Measurements from ENCODE around the gene BMERB1.
A peak's percentile ranks its signal among the peaks of the same experiment; 100 is the strongest.
"Not testable (repeated sequence)": the region's sequence is repeated elsewhere in the genome, so short reads cannot be mapped to it uniquely, and the experiment has no call there.

BMERB1 gene

DNA sequence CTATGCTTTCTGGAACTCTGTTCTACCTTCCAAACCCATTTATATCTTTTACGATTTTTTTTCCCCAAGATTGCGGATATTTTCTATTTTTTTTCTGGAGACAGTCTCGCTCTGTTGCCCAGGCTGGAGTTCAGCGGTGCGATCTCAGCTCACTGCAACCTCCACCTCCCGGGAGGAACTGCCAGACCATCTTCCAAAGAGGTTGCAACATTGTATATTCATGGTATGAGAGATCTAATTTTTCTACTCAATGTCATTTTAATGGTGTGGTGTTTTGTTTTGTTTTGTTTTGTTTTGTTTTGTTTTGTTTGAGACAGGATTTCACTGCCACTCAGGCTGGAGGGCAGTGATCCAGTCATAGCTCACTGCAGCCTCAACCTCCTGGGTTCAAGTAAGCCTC lies 8.5 kb upstream of the BMERB1 start:
- DNase-seq (ENCODE audit: low read depth): no peak

DNA sequence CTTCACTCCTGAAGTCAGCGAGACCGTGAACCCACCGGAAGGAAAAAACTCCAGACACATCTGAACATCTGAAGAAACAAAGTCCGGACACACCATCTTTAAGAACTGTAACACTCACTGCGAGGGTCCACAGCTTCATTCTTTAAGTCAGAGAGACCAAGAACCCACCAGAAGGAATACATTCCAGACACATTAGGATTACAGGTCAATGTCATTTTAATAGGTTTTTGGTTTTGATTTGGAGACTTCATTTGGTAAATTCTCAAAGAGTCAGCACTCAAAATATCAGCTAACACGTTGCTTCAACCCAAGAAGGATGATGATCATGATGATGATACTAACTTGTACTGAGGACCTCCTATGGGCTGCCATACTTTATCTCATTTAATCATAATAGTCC lies 7.6 kb upstream of the BMERB1 start:
- no peak for DNase-seq (ENCODE audit: low read depth)

DNA sequence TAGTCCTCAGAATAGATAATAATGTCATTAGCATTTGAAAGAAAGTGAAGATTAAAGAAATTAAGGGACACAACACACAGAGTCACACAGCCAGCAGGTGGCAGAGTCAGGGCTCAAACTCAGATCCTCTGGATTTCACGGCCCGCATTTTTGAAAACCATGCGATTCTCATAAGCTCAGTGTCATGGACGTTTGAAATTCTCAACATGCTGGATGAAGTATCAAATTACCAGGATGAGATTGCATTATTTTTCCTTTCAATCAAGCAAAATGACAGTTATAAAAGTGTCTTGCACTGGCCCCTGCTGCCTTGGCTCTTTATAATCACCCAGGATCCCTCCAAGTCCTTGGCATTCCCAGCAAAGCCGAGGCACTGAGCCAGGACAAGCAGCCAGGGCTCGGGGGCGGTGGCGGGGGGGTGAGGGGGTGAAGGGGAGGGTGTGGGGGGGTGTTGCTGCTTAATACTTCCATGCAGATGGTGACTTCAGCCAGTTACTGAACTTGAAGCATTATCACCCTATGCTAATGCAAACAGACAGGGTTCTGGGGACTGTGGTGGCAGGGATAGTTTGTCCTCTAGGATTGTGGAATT lies 6.6 kb upstream of the BMERB1 start:
- DNase-seq (ENCODE audit: low read depth): peak; percentile 27

DNA sequence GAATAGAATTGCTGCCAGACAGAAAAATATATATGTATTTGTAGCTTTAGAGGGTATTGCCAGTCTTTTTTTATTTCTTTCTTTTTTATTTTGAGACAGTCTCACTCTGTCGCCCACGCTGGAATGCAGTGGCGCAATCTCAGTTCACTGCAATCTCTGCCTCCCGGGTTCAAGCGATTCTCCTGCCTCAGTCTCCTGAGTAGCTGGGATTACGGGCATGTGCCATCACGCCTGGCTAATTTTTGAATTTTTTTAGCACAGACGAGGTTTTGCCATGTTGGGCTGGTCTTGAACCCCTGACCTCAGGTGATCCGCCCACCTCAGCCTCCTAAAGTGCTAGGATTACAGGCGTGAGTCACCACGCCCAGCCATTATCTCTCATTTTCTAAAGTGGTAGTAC lies 3.5 kb upstream of the BMERB1 start:
- DNase-seq (ENCODE audit: low read depth): not testable (repeated sequence)

DNA sequence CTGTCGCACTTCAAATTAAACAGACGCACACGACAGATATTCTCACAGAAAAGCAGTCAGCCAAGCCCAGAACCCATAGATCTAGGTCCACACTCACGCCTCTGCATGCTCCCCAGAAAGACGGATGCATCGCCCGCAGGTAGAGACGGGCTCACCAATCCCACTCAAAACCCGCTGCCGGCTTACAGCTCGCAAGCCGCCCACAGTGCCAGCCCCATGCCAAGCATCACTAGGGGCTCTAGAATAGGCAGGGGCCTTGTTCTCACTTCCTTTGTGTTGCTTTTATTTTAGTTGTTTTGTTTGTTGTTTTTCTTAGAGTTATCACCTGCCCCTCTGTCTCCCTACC lies 336 bp upstream of the BMERB1 start:
- DNase-seq (ENCODE audit: low read depth): no peak

DNA sequence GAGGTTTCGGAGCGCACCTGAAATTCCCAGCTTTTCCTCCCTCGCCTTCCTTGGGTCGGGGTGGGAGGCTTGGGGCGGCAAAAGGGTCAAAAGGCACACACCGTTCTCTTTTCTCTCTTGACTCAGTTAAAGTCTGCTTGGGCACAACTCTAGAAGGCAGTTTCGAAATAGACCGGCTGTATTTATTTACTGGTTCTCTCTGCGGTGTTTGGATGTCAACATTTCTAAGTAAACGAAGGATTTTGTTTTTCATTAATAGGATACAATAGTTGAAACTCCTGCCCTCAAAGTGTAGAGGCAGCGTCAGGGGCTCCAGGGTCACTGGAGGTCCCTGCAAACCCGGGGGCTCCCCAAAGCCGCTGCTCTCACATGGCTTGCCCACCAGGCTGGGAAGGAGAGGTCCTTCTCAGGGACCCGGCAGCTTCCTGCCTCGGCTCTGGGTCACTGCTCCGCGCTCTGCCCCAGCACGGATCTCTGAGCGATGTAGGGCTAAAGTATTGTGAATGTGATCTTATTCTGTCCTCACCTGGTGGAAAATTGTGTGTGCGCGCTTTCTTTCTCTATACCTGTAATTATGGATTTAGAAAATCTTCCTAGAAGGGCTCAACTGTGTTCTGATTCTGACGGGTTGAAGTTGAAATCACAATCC lies 952 bp downstream of the BMERB1 start:
- DNase-seq (ENCODE audit: low read depth): no peak

DNA sequence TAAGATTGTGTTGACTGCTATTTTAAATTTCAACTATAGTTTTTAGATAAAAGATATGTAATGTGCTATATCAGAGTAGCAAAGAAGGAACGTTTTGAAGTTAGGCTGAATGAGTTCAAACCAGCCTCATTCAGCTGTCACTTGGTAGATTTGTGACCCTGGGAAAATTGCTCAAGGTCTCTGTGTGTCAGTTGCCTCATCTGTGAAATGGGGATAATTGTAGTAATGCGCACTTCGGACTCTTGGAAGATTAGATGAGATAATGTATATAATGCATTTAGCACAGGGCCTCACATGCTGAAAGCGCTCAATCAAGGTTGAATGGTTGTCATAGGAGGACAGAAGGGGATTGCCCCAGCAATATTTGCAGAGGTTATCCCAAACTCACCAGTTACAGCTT lies 4.7 kb downstream of the BMERB1 start:
- DNase-seq (ENCODE audit: low read depth): no peak

DNA sequence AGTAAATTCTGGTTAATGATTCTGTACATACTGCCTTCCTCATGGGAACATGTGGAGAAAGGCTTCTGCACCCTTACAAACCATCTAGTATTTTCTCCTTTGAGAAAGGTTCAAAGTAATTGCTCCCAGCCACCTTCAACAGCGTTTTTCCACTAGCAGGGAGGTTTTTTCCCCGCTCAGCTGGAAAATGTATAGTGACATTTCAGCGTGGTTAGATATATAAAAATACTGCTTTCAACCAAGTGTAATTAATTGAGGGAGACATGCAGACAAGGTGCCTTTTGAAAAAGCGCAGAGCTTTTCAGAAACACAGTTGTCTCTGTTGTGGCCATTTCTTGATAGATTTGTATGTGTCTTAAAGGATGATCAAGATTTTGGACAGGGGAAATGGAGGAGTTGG lies 5.1 kb downstream of the BMERB1 start:
- DNase-seq (ENCODE audit: low read depth): no peak

DNA sequence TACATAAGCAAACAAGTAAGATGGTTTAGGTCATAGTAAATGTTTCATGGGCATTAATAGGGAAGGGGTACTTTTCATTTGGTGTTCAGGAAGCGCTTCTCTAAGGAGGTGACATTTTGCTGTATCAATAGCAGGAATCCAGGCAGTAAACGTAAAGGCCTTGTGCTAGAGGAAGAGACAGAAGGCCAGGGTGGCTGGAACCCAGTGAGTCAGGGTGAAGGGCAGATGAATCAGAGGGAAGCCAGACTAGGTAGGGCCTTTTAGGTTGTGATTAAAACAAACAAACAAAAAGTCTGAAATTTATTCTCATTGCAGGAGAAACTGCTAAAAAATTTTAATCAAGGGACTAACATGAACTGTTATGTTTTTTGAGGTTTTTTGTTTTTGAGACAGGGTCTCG lies 6.5 kb downstream of the BMERB1 start:
- no peak for DNase-seq (ENCODE audit: low read depth)

DNA sequence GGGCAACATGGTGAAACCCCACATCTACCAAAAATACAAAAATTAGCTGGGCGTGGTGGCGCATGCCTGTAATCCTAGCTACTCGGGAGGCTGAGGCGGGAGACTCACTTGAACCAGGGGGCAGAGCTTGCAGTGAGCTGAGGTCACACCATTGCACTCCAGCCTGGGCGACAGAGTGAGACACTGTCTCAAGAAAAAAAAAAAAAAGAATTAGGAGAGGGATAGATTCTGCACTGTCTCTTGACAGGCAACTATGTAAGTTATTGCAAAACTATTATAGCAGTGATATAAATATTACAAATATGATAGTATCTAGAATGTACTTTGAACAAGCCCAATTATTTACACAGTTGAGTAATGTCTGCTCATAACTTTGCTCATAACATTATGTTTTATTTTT lies 7.8 kb downstream of the BMERB1 start:
- DNase-seq (ENCODE audit: low read depth): not testable (repeated sequence)

DNA sequence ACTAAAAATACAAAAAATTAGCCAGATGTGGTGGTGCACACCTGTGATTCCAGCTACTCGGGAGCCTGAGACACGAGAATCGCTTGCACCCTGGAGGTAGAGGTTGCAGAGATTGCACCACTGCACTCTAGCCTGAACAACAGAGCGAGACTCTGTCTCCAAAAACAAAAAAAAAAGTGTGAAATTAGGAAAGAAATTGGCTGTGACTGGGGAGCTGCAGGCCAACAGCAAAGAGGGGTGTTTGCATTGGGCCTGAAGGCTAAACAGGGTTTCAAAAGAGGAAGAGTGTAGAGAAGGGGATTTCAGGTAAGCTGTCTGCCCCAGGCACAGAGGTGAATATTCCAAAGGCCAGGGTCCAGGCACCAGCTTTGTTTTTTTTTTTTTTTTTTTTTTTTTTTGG lies 9.4 kb downstream of the BMERB1 start:
- no peak for DNase-seq (ENCODE audit: low read depth)

DNA sequence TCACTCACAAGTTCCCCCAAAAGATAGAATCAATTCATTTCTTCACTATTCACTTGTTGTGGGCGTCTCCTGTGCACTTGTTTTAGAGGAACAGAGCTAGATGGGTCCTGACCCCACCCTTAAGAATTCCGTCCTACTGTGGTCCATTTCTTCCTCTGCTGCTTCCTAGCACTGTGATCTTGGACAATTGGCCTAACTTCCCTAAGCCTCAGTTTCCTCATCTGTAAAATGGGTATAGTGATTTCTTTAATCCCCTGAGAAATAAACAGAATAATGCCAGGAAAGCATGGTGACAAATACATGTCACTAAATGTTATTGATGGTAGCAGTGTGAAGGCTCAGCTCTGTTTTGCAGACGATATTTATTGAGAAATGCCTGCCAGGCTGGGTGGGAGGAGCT lies 9.9 kb downstream of the BMERB1 start:
- DNase-seq (ENCODE audit: low read depth): no peak

DNA sequence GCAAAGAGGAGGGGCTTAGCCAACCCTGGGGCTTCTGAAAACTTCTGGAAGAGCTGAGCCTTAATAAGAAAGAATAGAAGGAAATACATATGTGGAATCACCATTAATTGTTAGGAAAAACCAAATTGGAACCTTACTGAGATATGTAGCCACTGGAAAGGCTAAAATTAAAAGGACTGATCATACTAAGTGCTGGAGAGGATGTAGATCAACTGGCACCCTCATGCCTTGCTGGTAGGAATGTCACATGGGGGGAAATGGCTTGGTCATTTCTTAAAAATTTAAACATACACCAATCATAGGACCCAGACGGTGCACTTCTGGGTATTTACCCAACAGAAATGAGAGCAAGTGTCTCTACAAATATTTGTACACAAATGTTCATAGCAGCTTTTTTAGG lies 11.1 kb downstream of the BMERB1 start:
- DNase-seq (ENCODE audit: low read depth): no peak

DNA sequence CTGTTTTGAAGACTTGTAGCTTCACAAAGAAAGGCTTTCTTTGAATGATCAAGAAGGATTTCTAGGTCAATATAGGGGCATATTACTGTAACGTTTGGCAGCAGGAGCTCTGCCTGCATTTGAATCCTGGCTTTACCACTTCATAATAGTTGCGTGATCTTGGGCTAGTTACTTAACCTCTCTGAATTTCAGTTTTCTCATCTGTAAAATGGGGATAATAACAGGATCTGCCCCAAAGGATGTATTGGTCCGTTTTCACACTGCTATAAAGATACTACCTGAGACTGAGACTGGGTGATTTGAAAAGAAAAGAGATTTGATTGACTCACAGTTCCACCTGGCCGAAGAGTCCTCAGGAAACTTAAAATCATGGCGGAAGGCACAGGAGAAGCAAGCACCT lies 12.5 kb downstream of the BMERB1 start:
- no peak for DNase-seq (ENCODE audit: low read depth)

DNA sequence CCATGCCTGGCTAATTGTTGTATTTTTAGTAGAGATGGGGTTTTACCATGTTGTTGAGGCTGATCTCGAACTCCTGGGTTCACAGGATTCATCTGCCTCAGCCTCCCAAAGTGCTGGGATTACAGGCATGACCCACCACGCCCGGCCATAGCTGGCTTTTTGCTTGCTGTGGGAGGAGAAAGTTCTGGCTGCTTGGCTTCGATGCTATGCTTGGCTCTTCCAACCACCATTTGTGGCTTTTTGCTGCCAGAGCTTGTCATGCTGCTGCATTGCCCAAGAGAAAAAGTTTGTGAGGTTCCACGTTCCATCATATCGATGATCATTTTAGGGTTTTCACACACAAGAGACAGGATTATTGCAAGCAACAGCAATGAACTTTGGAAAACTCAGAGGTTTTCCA lies 16.2 kb downstream of the BMERB1 start:
- no peak for DNase-seq (ENCODE audit: low read depth)

DNA sequence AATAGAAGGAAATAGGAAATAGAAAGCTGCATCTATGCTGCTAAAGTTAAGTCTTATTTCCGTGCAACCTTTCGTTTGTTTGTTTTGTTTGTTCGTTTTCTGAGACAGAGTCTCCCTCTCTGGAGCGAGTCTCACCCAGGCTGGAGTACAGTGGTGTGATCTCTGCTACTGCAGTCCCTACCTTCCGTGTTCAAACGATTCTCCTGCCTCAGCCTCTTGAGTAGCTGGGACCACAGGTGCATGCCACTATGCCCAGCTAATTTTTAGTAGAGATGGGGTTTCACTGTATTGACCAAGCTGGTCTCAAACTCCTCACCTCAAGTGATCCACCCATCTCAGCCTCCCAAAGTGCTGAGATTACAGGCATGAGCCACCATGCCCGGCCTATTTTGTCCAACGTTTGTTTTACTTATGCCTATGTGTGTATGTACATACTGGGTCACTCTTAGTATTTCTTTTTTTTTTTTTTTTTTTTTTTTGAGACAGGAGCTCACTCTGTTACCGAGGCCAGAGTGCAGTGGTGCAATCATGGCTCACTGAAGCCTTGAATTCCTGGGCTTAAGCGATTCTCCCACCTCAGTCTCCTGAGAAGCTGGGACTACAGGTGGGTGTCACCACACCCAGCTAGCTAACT lies 16.8 kb downstream of the BMERB1 start:
- DNase-seq (ENCODE audit: low read depth): no peak

DNA sequence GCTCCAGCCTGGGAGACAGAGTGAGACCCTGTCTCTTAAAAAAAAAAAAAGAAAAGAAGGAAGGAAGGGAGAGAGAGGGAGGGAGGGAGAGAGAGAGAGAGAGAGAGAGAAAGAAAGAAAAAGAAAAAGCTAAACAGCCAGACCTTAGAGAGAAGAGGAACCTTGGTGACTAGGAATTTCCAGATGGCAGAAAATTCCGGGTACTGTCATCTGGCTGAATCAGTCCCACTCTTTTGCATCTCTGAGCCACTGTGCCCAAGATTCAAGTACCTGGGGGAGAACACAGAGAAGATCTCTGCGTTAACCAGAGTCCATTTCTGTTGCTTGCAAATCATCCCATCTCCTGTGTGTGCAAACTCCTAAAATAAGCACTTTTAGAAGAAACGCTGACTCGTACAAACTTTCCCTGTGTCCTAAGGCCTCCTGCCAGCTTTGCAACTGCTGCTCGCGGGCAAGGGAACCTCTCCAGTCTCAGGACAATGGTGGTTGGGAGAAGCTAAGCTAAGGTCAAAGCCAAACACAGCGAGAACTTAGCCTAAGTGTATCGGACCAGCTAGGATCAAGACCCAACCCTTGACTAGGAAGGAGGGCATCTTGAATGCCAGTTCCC lies 18.0 kb downstream of the BMERB1 start:
- no peak for DNase-seq (ENCODE audit: low read depth)

DNA sequence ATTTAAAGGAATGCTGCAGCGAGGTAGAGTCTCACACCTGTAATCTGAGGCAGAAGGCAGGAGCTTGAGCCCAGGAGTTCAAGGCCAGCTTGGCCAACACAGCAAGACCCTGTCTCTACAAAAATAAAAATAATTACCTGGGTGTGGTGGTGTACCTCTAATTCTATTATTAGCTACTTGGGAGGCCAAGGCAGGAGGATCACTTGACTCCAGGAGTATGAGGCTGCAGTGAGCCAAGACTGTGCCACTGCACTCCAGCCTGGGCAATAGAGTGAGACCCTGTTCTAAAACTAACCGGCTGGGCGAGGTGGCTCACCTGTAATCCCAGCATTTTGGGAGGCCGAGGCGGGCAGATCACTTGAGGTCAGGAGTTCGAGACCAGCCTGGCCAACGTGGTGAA lies 18.9 kb downstream of the BMERB1 start:
- not testable (repeated sequence) for DNase-seq (ENCODE audit: low read depth)

DNA sequence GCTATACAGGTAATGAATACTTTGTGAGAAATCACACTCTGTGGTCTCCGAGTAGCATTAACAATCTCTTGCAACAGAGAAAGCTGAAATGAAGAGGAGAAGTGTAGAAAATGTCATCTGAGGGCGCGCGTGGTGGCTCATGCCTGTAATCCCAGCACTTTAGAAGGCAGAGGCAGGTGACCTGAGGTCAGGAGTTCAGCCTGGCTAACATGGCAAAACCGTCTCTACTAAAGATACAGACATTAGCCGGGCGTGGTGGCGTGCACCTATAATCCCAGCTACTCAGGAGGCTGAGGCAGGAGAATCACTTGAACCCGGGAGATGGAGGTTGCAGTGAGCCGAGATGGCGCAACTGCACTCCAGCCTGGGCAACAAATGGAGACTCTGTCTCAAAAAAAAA lies 20.5 kb downstream of the BMERB1 start:
- DNase-seq (ENCODE audit: low read depth): not testable (repeated sequence)

DNA sequence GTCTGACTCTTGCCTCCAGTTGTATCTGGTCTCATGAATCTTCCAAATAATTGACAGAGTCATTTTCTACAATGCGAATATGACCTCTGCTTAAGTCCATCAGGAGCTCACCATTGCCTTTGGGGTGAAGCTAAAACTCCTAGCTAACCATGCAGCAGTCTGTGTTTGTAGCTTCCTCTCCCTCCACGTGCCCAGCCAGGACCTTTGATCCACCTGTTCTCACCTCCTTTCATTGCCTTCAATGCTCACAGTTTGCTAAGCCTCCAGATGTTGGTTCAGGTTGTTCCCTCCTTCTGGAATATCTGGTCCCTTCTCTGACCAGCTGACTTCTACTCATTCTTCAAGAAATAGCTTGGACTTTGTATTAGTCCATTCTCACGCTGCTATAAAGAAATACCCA lies 23.0 kb downstream of the BMERB1 start:
- DNase-seq (ENCODE audit: low read depth): no peak

DNA sequence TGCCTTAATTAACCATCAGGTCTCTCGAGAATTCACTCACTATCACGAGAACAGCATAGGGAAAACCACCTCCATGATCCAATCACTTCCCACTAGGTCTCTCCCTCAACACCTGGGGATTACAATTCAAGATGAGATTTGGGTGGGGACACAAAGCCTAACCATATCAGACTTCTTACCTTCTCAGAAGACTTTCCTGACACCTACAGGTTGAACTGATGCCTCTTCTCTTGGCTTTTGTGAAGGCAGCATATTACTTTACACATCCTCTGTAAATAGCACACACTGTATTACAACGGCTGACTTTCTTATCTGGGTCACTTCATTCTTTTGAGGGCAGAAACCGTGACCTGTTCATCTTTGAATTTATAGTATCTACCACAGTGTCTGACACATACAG lies 23.6 kb downstream of the BMERB1 start:
- DNase-seq (ENCODE audit: low read depth): no peak

DNA sequence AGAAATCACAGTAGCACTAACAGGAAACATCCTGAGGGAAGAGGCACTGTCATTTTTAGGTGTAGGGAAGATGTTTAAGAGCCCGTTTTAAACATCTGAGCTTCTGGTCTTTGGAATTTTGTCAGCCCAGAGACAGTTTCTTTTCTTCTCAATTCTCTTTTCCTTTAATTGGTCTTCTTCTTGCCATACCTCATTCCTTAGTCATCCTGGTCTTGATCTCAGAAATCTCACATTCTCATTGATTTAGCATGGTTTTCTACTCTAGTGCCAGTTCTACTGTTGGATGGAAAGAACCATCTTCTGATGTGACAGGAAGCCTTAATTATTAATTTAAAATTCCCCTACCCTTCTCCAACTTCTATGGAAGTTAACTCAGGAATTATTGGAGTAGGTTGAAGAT lies 25.4 kb downstream of the BMERB1 start:
- DNase-seq (ENCODE audit: low read depth): no peak

DNA sequence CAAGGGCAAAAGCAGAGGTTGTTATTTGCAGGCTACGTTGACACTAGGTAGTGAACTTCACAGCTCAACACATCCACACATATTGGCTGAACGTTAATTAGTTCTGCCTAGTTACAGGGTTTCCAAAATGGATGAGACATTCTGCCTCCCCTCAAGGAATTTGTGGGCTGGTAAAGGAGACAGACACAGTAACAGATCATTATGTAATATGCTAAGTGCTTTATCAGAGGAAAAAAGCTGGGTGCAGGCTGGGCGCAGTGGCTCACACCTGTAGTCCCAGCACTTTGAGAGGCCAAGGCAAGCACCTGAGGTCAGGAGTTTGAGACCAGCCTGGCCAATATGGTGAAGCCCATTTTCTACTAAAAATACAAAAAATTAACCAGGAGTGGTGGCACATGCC lies 26.2 kb downstream of the BMERB1 start:
- no peak for DNase-seq (ENCODE audit: low read depth)

DNA sequence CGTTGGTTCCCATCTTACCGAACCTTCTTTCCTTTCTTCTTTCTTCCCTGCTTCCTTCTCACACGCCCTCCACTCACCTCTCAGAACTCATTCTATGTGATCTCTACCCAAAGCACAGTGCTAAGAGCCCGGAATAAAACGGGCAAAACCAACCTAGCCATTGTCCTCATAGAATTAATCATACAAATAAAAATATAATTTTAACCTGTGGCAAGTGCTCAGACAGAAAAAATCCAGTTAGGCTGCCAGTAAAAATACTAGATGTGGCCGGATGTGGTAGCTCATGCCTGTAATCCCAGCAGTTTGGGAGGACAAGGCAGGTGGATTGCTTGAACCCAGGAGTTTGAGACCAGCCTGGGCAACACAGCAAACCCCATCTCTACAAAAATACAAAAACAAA lies 27.0 kb downstream of the BMERB1 start:
- no peak for DNase-seq (ENCODE audit: low read depth)
